ENCODE data around the gene ZNF804B.

Gene ZNF804B

DNA sequence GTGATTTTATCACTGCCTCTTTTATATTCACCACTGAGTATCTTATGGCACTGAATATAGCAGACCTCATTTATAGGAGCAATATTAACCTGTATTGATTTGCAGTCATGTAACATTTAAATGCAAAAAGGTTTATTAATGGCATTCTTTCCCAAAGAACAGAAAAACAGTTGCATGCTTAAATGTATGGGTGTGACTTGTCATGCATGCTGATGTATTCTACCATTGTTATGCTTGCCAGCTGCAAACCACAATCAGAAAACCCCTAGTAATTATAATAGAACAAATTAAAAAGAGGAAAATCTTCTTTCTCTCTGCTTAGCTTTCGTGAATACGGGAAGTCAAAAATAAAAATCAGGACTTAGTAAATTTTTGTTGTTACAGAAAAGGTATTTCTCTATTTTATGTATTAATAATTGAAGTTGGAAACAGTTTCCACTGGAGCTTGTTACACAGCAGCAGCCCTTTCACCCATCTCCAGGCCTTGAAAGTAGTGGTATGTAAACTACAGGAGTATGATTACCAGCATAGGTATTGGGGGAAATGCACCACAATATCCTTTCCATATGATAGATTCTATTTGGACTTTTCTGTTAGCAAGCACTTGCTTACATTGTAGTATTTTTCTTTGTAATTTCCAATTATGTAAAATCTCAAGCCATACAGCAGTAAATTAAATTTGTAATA is 183.5 kb downstream of the ZNF804B start:
- Histone ChIP-seq H3K27me3 (ENCODE audit: insufficient read depth, poor library complexity, severe bottlenecking) (no peaks in the 10 kb centered on the region), H3K27ac (replicated peaks) (no peak overlapping the region)
- no peak for DNase-seq (ENCODE audit: low read depth in 1 of 2, low spot score in 1 of 2)

DNA sequence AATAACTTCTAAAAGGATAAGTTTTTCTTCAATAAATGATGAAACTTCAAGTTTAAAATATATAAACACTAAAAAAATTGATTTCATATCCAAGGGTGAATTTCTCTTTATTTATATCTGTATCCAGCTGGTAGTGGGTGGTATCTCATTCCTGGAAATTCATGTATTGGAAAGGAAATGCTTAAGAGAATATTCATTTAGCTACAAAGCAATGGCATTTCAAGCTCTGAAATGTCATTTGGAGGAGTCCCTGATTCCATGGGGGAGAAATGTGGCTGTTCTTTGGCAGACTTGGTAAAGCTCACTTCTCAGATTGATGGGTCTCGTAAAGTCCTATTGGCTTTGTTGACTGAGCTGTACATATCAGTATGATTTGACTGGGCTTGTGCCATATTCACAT is 192.3 kb downstream of the ZNF804B start:
- TF ChIP-seq, protein P1, sequence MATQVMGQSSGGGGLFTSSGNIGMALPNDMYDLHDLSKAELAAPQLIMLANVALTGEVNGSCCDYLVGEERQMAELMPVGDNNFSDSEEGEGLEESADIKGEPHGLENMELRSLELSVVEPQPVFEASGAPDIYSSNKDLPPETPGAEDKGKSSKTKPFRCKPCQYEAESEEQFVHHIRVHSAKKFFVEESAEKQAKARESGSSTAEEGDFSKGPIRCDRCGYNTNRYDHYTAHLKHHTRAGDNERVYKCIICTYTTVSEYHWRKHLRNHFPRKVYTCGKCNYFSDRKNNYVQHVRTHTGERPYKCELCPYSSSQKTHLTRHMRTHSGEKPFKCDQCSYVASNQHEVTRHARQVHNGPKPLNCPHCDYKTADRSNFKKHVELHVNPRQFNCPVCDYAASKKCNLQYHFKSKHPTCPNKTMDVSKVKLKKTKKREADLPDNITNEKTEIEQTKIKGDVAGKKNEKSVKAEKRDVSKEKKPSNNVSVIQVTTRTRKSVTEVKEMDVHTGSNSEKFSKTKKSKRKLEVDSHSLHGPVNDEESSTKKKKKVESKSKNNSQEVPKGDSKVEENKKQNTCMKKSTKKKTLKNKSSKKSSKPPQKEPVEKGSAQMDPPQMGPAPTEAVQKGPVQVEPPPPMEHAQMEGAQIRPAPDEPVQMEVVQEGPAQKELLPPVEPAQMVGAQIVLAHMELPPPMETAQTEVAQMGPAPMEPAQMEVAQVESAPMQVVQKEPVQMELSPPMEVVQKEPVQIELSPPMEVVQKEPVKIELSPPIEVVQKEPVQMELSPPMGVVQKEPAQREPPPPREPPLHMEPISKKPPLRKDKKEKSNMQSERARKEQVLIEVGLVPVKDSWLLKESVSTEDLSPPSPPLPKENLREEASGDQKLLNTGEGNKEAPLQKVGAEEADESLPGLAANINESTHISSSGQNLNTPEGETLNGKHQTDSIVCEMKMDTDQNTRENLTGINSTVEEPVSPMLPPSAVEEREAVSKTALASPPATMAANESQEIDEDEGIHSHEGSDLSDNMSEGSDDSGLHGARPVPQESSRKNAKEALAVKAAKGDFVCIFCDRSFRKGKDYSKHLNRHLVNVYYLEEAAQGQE (IDR thresholded peaks at IDR 0.05; ENCODE audit: insufficient replicate concordance, low read depth), result no peak
- TF ChIP-seq, protein P2, sequence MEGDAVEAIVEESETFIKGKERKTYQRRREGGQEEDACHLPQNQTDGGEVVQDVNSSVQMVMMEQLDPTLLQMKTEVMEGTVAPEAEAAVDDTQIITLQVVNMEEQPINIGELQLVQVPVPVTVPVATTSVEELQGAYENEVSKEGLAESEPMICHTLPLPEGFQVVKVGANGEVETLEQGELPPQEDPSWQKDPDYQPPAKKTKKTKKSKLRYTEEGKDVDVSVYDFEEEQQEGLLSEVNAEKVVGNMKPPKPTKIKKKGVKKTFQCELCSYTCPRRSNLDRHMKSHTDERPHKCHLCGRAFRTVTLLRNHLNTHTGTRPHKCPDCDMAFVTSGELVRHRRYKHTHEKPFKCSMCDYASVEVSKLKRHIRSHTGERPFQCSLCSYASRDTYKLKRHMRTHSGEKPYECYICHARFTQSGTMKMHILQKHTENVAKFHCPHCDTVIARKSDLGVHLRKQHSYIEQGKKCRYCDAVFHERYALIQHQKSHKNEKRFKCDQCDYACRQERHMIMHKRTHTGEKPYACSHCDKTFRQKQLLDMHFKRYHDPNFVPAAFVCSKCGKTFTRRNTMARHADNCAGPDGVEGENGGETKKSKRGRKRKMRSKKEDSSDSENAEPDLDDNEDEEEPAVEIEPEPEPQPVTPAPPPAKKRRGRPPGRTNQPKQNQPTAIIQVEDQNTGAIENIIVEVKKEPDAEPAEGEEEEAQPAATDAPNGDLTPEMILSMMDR (IDR thresholded peaks at IDR 0.05; ENCODE audit: insufficient read depth, low read length), result no peak
- TF ChIP-seq POLR2AphosphoS5 (IDR thresholded peaks at IDR 0.05; ENCODE audit: low read depth), result no peak
- TF ChIP-seq SPI1 (IDR thresholded peaks at IDR 0.05; ENCODE audit: borderline replicate concordance, low read depth), result no peak
- no peak for TF ChIP-seq GABPA (IDR thresholded peaks at IDR 0.05; ENCODE audit: low read depth)
- no peak overlapping the region for H3K4me3 ChIP-seq (replicated peaks; ENCODE audit: insufficient read depth, low read length)
- no peak for DNase-seq (ENCODE audit: low read depth in 1 of 2, low spot score in 1 of 2)
- no peaks in the 10 kb centered on the region for H3K27me3 ChIP-seq (ENCODE audit: insufficient read depth, poor library complexity, severe bottlenecking)
- H3K27ac ChIP-seq (replicated peaks), result no peak overlapping the region

More for the DNA sequence above, 183.5 kb downstream of the ZNF804B start:
- TF ChIP-seq SPI1 (IDR thresholded peaks at IDR 0.05; ENCODE audit: borderline replicate concordance, low read depth), result no peak
- TF ChIP-seq, protein P2 (IDR thresholded peaks at IDR 0.05; ENCODE audit: insufficient read depth, low read length), result no peak
- TF ChIP-seq POLR2AphosphoS5 (IDR thresholded peaks at IDR 0.05; ENCODE audit: low read depth), result no peak
- TF ChIP-seq, protein P1 (IDR thresholded peaks at IDR 0.05; ENCODE audit: insufficient replicate concordance, low read depth), result no peak
- no peak for TF ChIP-seq GABPA (IDR thresholded peaks at IDR 0.05; ENCODE audit: low read depth)
- no peak overlapping the region for H3K4me3 ChIP-seq (replicated peaks; ENCODE audit: insufficient read depth, low read length)

DNA sequence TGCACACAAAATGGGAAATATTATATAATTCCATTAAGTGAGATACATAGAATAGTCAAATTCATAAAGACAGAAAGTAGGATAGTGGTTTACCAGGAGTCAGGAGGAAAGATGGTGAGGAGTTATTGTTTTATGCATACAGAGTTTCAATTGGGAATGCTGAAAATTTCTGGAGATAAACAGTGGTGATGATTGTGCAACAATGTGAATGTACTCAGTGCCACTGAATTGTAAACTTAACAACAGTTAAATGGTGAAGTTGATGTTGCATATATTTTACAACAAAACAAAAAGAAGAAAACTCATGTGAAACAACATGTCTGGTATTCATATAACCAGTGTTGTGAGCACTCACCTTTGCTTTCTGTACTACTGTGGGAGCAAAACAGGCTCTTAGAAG is 204.9 kb downstream of the ZNF804B start:
- H3K4me3 ChIP-seq (replicated peaks; ENCODE audit: insufficient read depth, low read length), result no peak overlapping the region
- H3K27me3 ChIP-seq (ENCODE audit: insufficient read depth, poor library complexity, severe bottlenecking), result no peaks in the 10 kb centered on the region
- no peak overlapping the region for H3K27ac ChIP-seq (replicated peaks)
- TF ChIP-seq, protein P2 (IDR thresholded peaks at IDR 0.05; ENCODE audit: insufficient read depth, low read length), result no peak
- TF ChIP-seq, protein P1 (IDR thresholded peaks at IDR 0.05; ENCODE audit: insufficient replicate concordance, low read depth), result no peak
- no peak for TF ChIP-seq GABPA (IDR thresholded peaks at IDR 0.05; ENCODE audit: low read depth)
- TF ChIP-seq POLR2AphosphoS5 (IDR thresholded peaks at IDR 0.05; ENCODE audit: low read depth), result no peak
- no peak for TF ChIP-seq SPI1 (IDR thresholded peaks at IDR 0.05; ENCODE audit: borderline replicate concordance, low read depth)
- DNase-seq (ENCODE audit: low read depth in 1 of 2, low spot score in 1 of 2), result no peak
